Embryonic facial prominence (tissue), 1 donor: ENCODE data around the gene NDUFS6.

Experiments used
- DNase-seq: peaks from one replicate; pipeline ENCODE4 v3.0.0-alpha.2; 2016; ENCODE audit errors: extremely low spot score

The NDUFS6 gene

DNA sequence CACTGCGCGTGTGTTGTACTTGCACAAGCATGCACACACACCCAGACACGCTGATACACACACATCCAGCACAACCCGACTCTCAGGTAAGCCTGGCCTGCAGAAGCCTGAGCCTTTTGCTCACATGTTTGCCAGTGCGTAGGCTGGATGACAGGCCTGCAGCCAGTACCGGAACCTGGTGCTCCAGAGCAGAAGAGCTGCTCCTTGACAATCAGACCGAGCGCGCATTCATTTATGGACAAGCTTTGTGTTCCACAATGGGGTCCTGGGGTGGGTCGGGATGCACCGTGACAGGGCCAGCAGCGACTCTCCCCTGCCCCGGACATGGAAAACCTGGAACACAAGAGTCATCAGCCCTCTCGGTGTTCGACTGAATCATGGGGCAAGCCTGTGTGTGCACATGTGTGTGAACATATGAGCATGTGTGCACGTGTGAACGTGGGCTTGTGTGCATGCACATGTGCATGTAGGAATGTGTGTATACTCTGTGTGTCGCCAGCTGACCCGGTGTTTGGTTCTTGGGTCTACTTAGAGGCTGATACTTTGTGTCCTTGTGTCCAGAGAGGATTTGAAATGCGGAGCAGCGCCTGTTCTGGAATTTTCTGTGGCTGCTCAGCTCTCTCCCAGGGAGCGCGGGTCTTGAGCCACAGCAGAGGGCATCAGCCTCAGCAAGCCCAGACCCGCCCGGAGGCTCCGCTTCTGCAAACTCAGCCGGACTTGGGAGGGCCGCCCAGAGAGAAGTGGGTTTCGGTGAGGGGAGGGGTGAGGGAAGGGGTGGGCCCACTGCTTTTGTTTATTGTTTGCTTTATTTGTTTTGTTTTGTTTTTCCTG, 49.3 kb downstream of the NDUFS6 start:
- no peak for DNase-seq

- DNase-seq = no peak
These were observed 50.2 kb downstream of the NDUFS6 start for GRCh38 chr5:1851290-1851934.

- no peak for DNase-seq
These were observed 51.2 kb downstream of the NDUFS6 start for GRCh38 chr5:1852324-1852947.

DNA sequence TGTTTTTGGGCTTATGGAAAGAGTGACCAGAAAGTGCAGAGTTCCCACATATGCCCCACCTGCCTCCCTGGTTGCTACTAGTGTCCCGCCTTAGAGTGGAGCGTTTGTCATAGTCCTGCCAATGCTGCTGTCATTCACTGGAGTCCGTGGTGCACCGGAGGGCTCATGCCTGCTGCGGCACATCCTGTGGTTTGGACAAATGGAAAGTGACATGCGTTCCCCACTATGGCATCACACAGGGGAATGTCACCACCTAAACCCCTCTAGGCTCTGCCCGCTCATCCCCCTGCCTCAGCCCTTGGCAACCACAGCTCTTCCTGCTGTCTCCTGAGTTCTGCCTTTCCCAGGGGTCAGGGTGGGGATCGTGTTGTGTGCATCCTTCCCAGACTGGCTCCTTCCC, 52.3 kb downstream of the NDUFS6 start:
- no peak for DNase-seq

DNA sequence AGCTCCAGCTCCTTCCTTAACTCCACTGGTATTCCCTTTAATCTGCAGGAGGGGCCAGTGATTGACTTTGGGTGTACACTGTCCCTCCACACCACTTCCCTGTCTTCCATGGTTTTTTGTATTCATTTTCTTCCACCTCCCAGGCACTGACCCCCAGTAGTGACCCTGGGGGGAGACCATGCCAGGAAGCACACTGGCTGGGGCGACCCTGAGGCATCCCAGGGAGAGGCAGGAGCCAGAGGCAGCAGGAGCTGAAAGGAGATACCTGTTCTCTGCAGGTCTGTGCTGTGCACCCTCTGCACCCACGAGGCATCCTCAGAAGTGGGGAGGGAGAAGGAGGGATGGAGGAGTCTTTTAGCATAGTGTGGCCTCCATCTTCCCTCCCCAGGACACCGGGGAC, 53.9 kb downstream of the NDUFS6 start:
- no peak for DNase-seq

- no peak for DNase-seq
These were observed 54.4 kb downstream of the NDUFS6 start for GRCh38 chr5:1855596-1855995.

- no peak for DNase-seq
These were observed 55.5 kb downstream of the NDUFS6 start for GRCh38 chr5:1856596-1857255.

GRCh38 chr5:1857256-1857600, 56.0 kb downstream of the NDUFS6 start:
- no peak for DNase-seq

- DNase-seq = no peak
These were observed 57.2 kb downstream of the NDUFS6 start for GRCh38 chr5:1858436-1858835.

GRCh38 chr5:1859099-1859498, 57.9 kb downstream of the NDUFS6 start:
- DNase-seq = no peak

DNA sequence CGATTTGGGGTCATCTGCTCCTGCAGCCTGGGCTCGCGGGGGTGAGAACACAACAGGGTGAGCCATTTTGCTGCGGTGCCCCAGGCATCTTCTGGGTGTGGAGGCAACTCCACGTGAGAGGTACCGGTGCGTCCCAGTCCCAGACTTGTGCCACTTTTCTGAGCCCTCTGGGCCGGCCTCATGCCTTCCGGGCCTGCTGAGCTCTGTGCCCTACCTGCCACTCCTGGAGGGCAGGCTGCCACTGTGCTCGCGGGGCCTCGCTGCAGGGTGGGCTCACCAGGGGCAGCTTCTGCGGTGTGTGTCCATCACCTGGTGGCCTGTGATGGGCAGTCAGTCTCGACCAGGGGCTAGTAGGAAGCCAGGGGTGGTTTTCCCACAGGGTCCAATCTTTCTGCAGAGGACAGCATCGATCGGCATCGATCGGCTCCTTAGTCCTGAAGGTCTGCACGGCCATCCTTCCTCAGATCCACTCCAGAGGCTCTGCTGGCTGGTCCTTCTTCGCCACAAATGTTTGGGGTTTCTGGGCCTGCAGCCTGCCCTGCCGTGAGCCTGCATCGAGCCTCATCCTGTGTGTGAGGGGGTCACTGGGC, 58.9 kb downstream of the NDUFS6 start:
- no peak for DNase-seq

DNA sequence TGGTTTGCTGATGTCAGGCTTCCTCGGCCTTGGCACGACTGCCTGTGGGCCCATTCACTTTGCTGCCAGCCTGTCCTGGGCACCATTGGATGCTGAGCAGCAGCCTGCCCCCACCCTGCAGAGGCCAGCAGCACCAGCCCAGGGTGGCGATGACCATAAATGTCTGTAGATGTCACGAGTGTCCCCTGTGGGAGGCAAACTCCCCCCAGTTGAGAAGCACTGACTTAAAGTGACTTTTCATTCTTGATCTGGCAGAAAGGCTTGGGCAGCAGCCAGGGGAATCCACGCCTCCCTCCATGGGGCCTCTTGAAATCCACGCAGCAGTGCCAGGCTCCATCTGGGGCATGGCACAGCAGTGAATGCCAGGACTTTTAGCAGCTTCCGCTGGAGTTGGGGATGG, 59.7 kb downstream of the NDUFS6 start:
- no peak for DNase-seq

DNA sequence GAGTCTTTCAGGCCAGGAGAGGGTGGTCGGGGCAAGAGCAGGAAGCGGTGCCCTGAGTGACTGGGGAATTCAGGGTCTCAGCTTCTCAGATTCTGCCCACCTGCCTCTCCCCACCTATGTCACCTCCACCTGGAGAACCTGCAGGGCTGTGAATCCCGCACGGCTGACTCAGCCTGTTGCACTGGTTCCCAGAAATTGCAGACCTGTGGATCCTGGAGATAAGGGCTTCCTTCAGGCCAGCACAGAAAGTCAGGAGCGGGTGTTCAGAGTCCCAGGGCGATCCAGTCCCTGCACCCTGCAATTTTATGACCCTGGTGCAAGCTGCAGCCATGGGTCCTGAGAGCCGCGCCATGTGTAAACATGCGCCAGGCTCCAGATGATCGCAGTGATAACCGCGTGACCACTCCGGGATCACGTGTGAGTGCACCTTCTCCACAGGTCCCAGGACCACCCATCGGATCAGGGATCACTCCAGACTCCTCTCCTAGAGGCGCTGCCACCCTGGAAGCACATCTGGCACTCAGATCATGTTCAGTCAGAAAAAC, 63.8 kb downstream of the NDUFS6 start:
- DNase-seq = no peak

GRCh38 chr5:1865486-1865885, 64.3 kb downstream of the NDUFS6 start:
- no peak for DNase-seq
